ENCODE measurements around the gene LPAR1.

- no peak for TF ChIP-seq POLR2A (IDR thresholded peaks at IDR 0.05; ENCODE audit: low read length)
- no peak for TF ChIP-seq GATA1 (IDR thresholded peaks at IDR 0.05; ENCODE audit: low read depth, low read length)
Observed at GRCh38 chr9:111051400-111051799, 13.1 kb upstream of the LPAR1 start.

Data from erythroblast (primary cell).